ENCODE data around the gene EXOC4. TPM values are rescaled to one million over a fixed set of nuclear protein-coding genes. Genes with fewer than 3 reads are reported as not detected.

The EXOC4 gene
- total and polyA plus RNA-seq, 2 donors (not counting 1 experiment from before 2014, with no cell fraction given), result 79.6 to 158 TPM

DNA sequence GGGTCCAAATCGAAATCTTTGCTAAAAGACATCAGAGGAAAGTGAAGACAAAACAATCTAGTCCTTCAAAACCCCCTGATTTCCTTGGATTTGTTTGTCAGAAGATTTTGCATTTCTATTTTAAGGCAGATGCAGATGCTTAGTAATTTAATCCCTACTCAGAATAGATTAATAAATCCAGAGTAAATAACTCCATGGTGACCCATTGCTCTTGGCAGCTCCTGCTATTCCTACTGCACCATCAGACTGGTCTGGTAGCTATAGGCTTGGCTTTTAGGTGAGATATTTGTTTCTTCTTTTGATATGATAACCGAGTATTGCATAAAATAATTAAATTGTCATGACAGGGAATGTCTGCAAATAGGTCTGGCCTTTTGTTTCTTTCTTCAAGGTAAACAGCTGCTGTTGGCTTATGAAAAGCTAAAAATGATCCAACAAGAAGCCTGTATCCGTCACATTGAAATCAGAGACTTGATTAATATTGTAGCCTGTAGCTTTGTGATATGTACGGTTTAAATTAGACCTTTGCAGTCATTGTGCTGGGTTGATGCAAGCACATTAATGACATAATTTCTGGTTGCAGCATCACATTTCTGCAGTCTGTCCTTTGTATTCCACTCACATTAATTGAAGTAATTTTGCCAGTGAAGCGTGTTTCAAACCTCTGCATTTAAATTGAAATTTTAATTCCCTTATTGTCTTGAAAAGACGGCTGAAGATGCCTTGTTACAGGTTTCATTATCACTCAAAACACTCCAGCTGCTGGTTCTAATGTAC is 40.7 kb downstream of the EXOC4 start:
- Histone ChIP-seq H3K4me2 (ENCODE audit: extremely low read depth, insufficient read depth, low read length) (no peak overlapping the region), H3K4me1 (ENCODE audit: control insufficient read depth, extremely low read depth, insufficient read depth, low read length) (no peaks in the 10 kb centered on the region), H2AFZ (ENCODE audit: low read length) (no peak overlapping the region), H3K4me3 (replicated peaks in 1 of 4; ENCODE audit: control extremely low read depth in 1 of 4, insufficient read depth in 1 of 4, low read depth in 3 of 4, low read length in 4 of 4) (no peak overlapping the region), H3K9ac (ENCODE audit: insufficient read depth, low read length) (no peak overlapping the region), H3K79me2 (ENCODE audit: control insufficient read depth, insufficient read depth, low read length) (no peaks in the 10 kb centered on the region), H3K36me3 (ENCODE audit: control insufficient read depth, insufficient read depth, low read length) (no peaks in the 10 kb centered on the region), H3K9me3 (ENCODE audit: control insufficient read depth, insufficient read depth, low read depth, low read length) (no peaks in the 10 kb centered on the region), H3K27me3 (ENCODE audit: control insufficient read depth, insufficient read depth, low read length) (no peaks in the 10 kb centered on the region), H3K27ac (ENCODE audit: insufficient read depth, low read length) (no peak overlapping the region), H4K20me1 (ENCODE audit: control insufficient read depth, extremely low read depth, insufficient read depth, low read length) (no peaks in the 10 kb centered on the region)
- TF ChIP-seq, protein P1, sequence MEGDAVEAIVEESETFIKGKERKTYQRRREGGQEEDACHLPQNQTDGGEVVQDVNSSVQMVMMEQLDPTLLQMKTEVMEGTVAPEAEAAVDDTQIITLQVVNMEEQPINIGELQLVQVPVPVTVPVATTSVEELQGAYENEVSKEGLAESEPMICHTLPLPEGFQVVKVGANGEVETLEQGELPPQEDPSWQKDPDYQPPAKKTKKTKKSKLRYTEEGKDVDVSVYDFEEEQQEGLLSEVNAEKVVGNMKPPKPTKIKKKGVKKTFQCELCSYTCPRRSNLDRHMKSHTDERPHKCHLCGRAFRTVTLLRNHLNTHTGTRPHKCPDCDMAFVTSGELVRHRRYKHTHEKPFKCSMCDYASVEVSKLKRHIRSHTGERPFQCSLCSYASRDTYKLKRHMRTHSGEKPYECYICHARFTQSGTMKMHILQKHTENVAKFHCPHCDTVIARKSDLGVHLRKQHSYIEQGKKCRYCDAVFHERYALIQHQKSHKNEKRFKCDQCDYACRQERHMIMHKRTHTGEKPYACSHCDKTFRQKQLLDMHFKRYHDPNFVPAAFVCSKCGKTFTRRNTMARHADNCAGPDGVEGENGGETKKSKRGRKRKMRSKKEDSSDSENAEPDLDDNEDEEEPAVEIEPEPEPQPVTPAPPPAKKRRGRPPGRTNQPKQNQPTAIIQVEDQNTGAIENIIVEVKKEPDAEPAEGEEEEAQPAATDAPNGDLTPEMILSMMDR (conservative IDR thresholded peaks at IDR 0.05 in 1 of 2, IDR thresholded peaks at IDR 0.05 in 1 of 2; ENCODE audit: low read depth in 1 of 2, low read length in 2 of 2), result no peak
- TF ChIP-seq EZH2 (IDR thresholded peaks at IDR 0.05; ENCODE audit: low read length, missing control alignments), result no peak
- DNase-seq (ENCODE audit: low read depth in 2 of 2), result no peak

DNA sequence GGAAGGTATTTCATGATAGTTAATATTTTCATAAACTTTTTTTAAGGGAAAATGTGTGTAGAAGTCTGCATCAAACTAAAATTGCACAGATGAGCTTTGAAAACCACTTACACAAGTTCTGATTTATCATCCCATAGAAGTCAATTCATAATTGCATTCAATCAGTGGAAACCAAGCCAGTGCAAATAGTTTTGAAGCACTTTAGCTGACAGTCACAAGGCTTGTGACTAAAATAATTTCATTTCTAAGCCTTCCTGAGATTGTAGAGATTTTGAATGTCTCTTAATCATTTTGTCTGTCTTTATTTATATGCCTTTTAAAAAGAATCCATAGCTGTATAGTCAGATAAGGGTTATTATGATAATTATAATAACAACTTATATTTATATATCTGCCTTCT is 41.4 kb downstream of the EXOC4 start:
- no peak overlapping the region for H3K27ac ChIP-seq (ENCODE audit: insufficient read depth, low read length)

DNA sequence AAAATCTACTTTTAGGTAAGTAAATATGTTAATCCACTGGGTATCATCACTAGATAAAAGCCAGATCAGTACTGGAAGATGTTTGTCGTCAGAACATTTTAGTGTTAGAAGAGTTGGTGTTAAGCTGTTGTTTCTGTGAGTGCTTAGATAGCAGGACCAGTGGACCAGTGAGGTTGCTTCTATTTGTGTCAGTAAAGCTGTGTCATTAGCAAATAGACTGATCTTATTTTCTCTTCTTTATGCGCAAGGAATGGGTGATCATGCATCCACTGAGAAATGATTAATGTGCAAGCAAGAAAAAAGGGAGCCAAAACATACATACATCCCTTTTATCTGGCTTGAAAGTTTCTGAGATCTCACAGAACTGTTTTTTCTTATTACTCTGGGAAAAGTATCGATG is 42.6 kb downstream of the EXOC4 start:
- no peak overlapping the region for H3K4me2 ChIP-seq (ENCODE audit: extremely low read depth, insufficient read depth, low read length)
- H4K20me1 ChIP-seq (ENCODE audit: control insufficient read depth, extremely low read depth, insufficient read depth, low read length), result no peaks in the 10 kb centered on the region
- no peaks in the 10 kb centered on the region for H3K36me3 ChIP-seq (ENCODE audit: control insufficient read depth, insufficient read depth, low read length)
- no peaks in the 10 kb centered on the region for H3K4me1 ChIP-seq (ENCODE audit: control insufficient read depth, extremely low read depth, insufficient read depth, low read length)
- no peak overlapping the region for H3K4me3 ChIP-seq (replicated peaks in 1 of 4; ENCODE audit: control extremely low read depth in 1 of 4, insufficient read depth in 1 of 4, low read depth in 3 of 4, low read length in 4 of 4)
- no peaks in the 10 kb centered on the region for H3K27me3 ChIP-seq (ENCODE audit: control insufficient read depth, insufficient read depth, low read length)
- TF ChIP-seq, protein P1 (conservative IDR thresholded peaks at IDR 0.05 in 1 of 2, IDR thresholded peaks at IDR 0.05 in 1 of 2; ENCODE audit: low read depth in 1 of 2, low read length in 2 of 2), result no peak
- TF ChIP-seq EZH2 (IDR thresholded peaks at IDR 0.05; ENCODE audit: low read length, missing control alignments), result no peak
- H3K9ac ChIP-seq (ENCODE audit: insufficient read depth, low read length), result no peak overlapping the region
- no peak overlapping the region for H2AFZ ChIP-seq (ENCODE audit: low read length)
- H3K27ac ChIP-seq (ENCODE audit: insufficient read depth, low read length), result no peak overlapping the region
- no peaks in the 10 kb centered on the region for H3K79me2 ChIP-seq (ENCODE audit: control insufficient read depth, insufficient read depth, low read length)
- peak in 1 of 2 donors; percentile 16 for DNase-seq (ENCODE audit: low read depth in 2 of 2)
- H3K9me3 ChIP-seq (ENCODE audit: control insufficient read depth, insufficient read depth, low read depth, low read length), result no peaks in the 10 kb centered on the region

More for the DNA sequence above, 41.4 kb downstream of the EXOC4 start:
- no peaks in the 10 kb centered on the region for H3K4me1 ChIP-seq (ENCODE audit: control insufficient read depth, extremely low read depth, insufficient read depth, low read length)
- H3K9me3 ChIP-seq (ENCODE audit: control insufficient read depth, insufficient read depth, low read depth, low read length), result no peaks in the 10 kb centered on the region
- no peak for DNase-seq (ENCODE audit: low read depth in 2 of 2)
- H3K79me2 ChIP-seq (ENCODE audit: control insufficient read depth, insufficient read depth, low read length), result no peaks in the 10 kb centered on the region
- H3K4me3 ChIP-seq (replicated peaks in 1 of 4; ENCODE audit: control extremely low read depth in 1 of 4, insufficient read depth in 1 of 4, low read depth in 3 of 4, low read length in 4 of 4), result no peak overlapping the region
- H3K4me2 ChIP-seq (ENCODE audit: extremely low read depth, insufficient read depth, low read length), result no peak overlapping the region
- H3K27me3 ChIP-seq (ENCODE audit: control insufficient read depth, insufficient read depth, low read length), result no peaks in the 10 kb centered on the region
- H4K20me1 ChIP-seq (ENCODE audit: control insufficient read depth, extremely low read depth, insufficient read depth, low read length), result no peaks in the 10 kb centered on the region
- H2AFZ ChIP-seq (ENCODE audit: low read length), result no peak overlapping the region
- H3K9ac ChIP-seq (ENCODE audit: insufficient read depth, low read length), result no peak overlapping the region
- H3K36me3 ChIP-seq (ENCODE audit: control insufficient read depth, insufficient read depth, low read length), result no peaks in the 10 kb centered on the region
- TF ChIP-seq EZH2 (IDR thresholded peaks at IDR 0.05; ENCODE audit: low read length, missing control alignments), result no peak
- TF ChIP-seq, protein P1 (conservative IDR thresholded peaks at IDR 0.05 in 1 of 2, IDR thresholded peaks at IDR 0.05 in 1 of 2; ENCODE audit: low read depth in 1 of 2, low read length in 2 of 2), result no peak

Measured in fibroblast of lung (primary cell).